Psoas muscle (tissue), 8 donors: ENCODE measurements around the gene BRIP1. TPM values are rescaled to one million over a fixed set of nuclear protein-coding genes. Genes with fewer than 3 reads are reported as not detected.
"Not testable (repeated sequence)": the region's sequence is repeated elsewhere in the genome, so short reads cannot be mapped to it uniquely, and the experiment has no call there.

Experiments
- ATAC-seq, 4 donors: fragments of 200-7000 bp; cut with Tn5 transposase; one replicate each; pipeline ENCODE4 v1.9.1; 2020; ENCODE audit warnings: moderate library complexity in 3 of 4, mild to moderate bottlenecking in 2 of 4
- DNase-seq, 2 donors: peaks; one replicate each; pipeline ENCODE4 v3.0.0-alpha.2; 2020
- H3K27ac ChIP-seq: fragments of 200-600 bp; one replicate; pipeline ENCODE4 v1.8.0; 2022
- H3K27me3 ChIP-seq, 3 donors: fragments of 200-600 bp in 1 of 3; one replicate each; pipeline versions ENCODE4 v1.6.1 to v1.8.0; 2013 to 2022; ENCODE audit warnings: low read length in 2 of 3, mild to moderate bottlenecking in 2 of 3, moderate library complexity in 1 of 3; ENCODE audit not compliant: insufficient read depth in 3 of 3
- H3K36me3 ChIP-seq, 2 donors: fragments of 200-600 bp in 1 of 2; one replicate each; pipeline versions ENCODE4 v1.6.1 to v1.8.0; 2013 to 2022; ENCODE audit warnings: low read depth in 1 of 2, mild to moderate bottlenecking in 1 of 2, moderate library complexity in 1 of 2; ENCODE audit not compliant: insufficient read depth in 1 of 2
- H3K4me1 ChIP-seq: fragments of 200-600 bp; one replicate; pipeline ENCODE4 v1.8.0; 2022
- H3K4me3 ChIP-seq: fragments of 200-600 bp; one replicate; pipeline ENCODE4 v1.8.0; 2022; ENCODE audit warnings: mild to moderate bottlenecking
- H3K9me3 ChIP-seq: fragments of 200-600 bp; one replicate; pipeline ENCODE4 v1.8.0; 2022
- WGBS, 3 donors: extraction: QIAGEN DNeasy Blood & Tissue Kit; methylation state at CpG; one replicate each; pipeline versions ENCODE4 v1.1.6 to v1.1.7; 2013; 5-methylcytosine and 5-hydroxymethylcytosine counted together
- intact Hi-C, 2 donors: fragments of 100-400 bp; cut with DNase I; formaldehyde crosslinking; loops; one replicate each; pipeline versions ENCODE4 v1.11.0 to v1.14.2; 2022
- polyA plus RNA-seq, 3 donors: library from polyadenylated mRNA; stranded (reverse); fragments of 200-250 nt; gene quantifications; one replicate each; pipeline ENCODE4 v1.2.3, GENCODE V29; 2013
- total RNA-seq, 4 donors: library from RNA; stranded (reverse); fragmentation: NEBNext Ultra II Directional in 2 of 4; extraction: Animal tissue kit (Norgen Biotek cat#: 25700) in 2 of 4; gene quantifications; one replicate each; pipeline versions ENCODE4 v1.2.1 to v1.2.4, GENCODE V29; 2021 to 2023
- TF ChIP-seq, protein P1 (sequence below): fragments of 200-600 bp; IDR thresholded peaks from one replicate; pipeline ENCODE4 v1.8.0; 2022; ENCODE audit warnings: antibody characterized with exemption
- donor health status: healthy with polysubstance abuse.
- donor health status: DM: no; HTN: no; CAD: no; lungs with moderate emphysema.
- donor health status: Bipolar disorder and iron deficiency.
- donor health status: healthy.
- donor health status: DM: yes; HTN: yes; CAD: no.
- donor health status: DM: no; HTN: no; CAD: no.
- donor health status: DM: no; HTN: no; CAD: no.
- donor health status: DM: yes; HTN: yes; CAD: no.

BRIP1 gene
- total and polyA plus RNA-seq, 7 donors, result 0.03 to 0.40 (median 0.19) TPM; not detected in 1

DNA sequence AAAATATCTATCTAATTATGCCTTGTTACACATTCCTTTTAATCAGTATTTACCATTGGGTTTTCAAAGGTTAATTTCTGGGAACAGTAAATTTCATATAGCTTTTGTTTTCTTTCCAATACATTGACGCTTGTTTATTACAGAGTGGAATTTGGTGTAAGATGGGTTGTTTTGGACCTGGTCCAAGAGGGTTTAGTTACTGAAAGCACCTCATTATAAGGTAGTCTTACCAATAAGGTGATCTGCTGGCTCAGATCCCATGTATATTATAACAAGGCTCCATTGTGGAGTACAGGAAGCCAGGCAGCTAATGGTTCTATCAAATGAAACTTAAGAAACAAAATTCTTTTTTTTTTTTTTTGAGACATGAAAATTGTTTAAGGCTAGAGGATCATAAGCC lies 185.0 kb downstream of the BRIP1 start:
- WGBS, 3 donors, result 57 to 81% (median 70%) methylated on average over 1 of the region's 1 CpG
- Histone ChIP-seq H3K4me1 (no peaks in the 10 kb centered on the region), H3K27ac (no peak overlapping the region), H3K9me3 (no peaks in the 10 kb centered on the region), H3K27me3 (no peaks in the 10 kb centered on the region), H3K4me3 (no peak overlapping the region), H3K36me3 (no peaks in the 10 kb centered on the region)
- ATAC-seq (no peak), DNase-seq (no peak)
- TF ChIP-seq, protein P1, sequence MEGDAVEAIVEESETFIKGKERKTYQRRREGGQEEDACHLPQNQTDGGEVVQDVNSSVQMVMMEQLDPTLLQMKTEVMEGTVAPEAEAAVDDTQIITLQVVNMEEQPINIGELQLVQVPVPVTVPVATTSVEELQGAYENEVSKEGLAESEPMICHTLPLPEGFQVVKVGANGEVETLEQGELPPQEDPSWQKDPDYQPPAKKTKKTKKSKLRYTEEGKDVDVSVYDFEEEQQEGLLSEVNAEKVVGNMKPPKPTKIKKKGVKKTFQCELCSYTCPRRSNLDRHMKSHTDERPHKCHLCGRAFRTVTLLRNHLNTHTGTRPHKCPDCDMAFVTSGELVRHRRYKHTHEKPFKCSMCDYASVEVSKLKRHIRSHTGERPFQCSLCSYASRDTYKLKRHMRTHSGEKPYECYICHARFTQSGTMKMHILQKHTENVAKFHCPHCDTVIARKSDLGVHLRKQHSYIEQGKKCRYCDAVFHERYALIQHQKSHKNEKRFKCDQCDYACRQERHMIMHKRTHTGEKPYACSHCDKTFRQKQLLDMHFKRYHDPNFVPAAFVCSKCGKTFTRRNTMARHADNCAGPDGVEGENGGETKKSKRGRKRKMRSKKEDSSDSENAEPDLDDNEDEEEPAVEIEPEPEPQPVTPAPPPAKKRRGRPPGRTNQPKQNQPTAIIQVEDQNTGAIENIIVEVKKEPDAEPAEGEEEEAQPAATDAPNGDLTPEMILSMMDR, result no peak
- intact Hi-C loops, result no loop called here

DNA sequence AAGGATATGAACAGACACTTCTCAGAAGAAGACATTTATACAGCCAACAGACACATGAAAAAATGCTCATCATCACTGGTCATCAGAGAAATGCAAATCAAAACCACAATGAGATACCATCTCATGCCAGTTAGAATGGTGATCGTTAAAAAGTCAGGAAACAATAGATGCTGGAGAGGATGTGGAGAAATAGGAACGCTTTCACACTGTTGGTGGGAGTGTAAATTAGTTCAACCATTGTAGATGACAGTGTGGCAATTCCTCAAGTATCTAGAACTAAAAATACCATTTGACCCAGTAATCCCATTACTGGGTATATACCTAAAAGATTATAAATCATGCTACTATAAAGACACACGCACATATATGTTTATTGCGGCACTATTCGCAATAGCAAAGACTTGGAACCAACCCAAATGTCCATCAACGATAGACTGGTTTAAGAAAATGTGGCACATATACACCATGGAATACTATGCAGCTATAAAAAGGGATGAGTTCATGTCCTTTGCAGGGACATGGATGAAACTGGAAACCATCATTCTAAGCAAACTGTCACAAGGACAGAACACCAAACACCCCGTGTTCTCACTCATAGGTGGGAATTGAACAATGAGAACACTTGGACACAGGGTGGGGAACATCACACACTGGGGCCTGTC lies 186.0 kb downstream of the BRIP1 start:
- 66 to 77% (median 69%) methylated on average over 7 of the region's 7 CpGs for WGBS, 3 donors
- H3K27ac ChIP-seq, intact Hi-C loops, DNase-seq, H3K27me3 ChIP-seq, H3K36me3 ChIP-seq, H3K9me3 ChIP-seq, ATAC-seq, H3K4me3 ChIP-seq, H3K4me1 ChIP-seq: not testable (repeated sequence)

DNA sequence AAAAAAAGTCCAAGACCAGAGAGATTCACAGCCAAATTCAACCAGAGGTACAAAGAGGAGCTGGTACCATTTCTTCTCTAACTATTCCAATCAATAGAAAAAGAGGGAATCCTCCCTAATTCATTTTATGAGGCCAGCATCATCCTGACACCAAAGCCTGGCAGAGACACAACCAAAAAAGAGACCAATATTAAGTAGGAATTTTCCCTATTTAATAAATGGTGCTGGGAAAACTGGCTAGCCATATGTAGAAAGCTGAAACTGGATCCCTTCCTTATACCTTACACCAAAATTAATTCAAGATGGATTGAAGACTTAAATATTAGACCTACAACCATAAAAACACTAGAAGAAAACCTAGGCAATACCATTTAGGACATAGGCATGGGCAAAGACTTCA lies 186.8 kb downstream of the BRIP1 start:
- H3K36me3 ChIP-seq, intact Hi-C loops, H3K4me3 ChIP-seq, H3K27ac ChIP-seq, ATAC-seq, H3K9me3 ChIP-seq, DNase-seq, H3K4me1 ChIP-seq, H3K27me3 ChIP-seq: not testable (repeated sequence)

DNA sequence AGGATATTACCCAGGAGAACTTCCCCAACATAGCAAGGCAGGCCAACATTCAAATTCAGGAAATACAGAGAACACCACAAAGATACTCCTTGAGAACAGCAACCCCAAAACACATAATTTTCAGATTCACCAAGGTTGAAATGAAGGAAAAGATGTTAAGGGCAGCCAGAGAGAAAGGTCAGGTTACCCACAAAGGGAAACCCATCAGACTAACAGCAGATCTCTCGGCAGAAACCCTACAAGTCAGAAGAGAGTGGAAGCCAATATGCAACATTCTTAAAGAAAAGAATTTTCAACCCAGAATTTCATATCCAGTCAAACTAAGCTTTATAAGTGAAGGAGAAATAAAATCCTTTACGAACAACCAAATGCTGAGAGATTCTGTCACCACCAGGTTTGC lies 188.7 kb downstream of the BRIP1 start:
- intact Hi-C loops, ATAC-seq, H3K27ac ChIP-seq, H3K27me3 ChIP-seq, H3K9me3 ChIP-seq, H3K36me3 ChIP-seq, H3K4me3 ChIP-seq, H3K4me1 ChIP-seq, DNase-seq: not testable (repeated sequence)
- WGBS, 3 donors, result 94 to 98% (median 96%) methylated on average over 2 of the region's 2 CpGs

DNA sequence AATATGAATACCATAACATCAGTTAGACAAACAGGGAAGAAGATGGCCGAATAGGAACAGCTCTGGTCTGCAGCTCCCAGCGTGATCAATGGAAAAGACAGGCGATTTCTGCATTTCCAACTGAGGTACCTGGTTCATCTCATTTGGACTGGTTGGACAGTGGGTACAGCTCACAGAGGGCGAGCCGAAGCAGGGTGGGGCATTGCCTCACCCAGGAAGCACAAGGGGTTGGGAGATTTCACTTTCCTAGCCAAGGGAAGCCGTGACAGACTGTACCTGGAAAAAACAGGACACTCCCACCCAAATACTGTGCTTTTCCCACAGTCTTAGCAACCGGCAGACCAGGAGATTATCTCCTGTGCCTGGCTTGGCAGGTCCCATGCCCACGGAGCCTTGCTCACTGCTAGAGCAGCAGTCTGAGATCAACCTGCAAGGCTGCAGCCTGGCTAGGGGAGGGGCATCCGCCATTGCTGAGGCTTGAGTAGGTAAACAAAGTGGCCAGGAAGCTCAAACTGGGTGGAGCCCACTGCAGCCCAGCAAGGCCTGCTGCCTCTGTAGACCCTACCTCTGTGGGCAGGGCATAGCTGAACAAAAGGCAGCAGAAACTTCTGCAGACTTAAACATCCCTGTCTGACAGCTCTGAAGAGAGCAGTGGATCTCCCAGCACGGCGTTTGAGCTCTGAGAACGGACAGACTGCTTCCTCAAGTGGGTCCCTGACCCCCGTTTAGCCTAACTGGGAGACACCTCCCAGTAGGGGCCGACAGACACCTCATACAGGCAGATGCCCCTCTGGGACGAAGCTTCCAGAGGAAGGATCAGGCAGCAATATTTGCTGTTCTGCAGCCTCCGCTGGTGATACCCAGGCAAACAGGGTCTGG lies 190.1 kb downstream of the BRIP1 start:
- ATAC-seq, H3K36me3 ChIP-seq, H3K27me3 ChIP-seq, H3K27ac ChIP-seq, H3K4me1 ChIP-seq, intact Hi-C loops, H3K4me3 ChIP-seq, H3K9me3 ChIP-seq, DNase-seq: not testable (repeated sequence)
- WGBS, 3 donors, result 85 to 91% (median 89%) methylated on average over 16 of the region's 16 CpGs

DNA sequence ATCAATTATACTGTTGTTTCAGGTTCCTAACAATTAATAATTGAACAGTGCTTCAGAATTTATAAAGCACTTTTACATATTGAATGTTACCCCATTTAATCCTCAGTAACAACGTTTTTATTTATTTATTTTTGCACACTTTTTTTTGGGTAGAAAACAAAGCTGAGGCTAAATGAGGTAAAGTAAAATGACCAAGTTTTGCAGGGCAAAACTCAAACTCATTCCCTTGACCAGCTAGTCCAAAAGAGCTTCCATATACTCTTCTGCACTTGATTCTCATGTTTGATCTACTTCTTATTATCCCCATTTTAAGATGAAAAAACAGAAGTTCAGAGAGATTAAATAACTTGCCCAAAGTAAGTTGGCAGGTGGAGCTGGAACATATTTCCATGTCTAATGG lies 191.2 kb downstream of the BRIP1 start:
- no peak for ATAC-seq
- TF ChIP-seq, protein P1, result no peak
- H3K4me1 ChIP-seq, result no peaks in the 10 kb centered on the region
- no peaks in the 10 kb centered on the region for H3K36me3 ChIP-seq
- no peak for DNase-seq
- 40 to 53% (median 49%) methylated on average over 1 of the region's 1 CpG for WGBS, 3 donors
- H3K27me3 ChIP-seq, result no peaks in the 10 kb centered on the region
- no peak overlapping the region for H3K27ac ChIP-seq
- H3K4me3 ChIP-seq, result no peak overlapping the region
- H3K9me3 ChIP-seq, result no peaks in the 10 kb centered on the region
- intact Hi-C loops, result no loop called here
